Measurements from ENCODE around the gene TMPRSS4. TPM values are rescaled to one million over a fixed set of nuclear protein-coding genes. Genes with fewer than 3 reads are reported as not detected.

TMPRSS4 gene
- polyA plus RNA-seq, 3 donors from 2014 or later = not detected

GRCh38 chr11:118170231-118170630 lies 93.4 kb downstream of the TMPRSS4 start:
- no peak for DNase-seq
- Mint-ChIP-seq H3K4me1 (no peaks in the 10 kb centered on the region), H3K9me3 (no peaks in the 10 kb centered on the region), H3K27me3 (ENCODE audit: low read depth in 3 of 3) (peaks cover 1 to 12% (median 2%) of the 10 kb centered on the region in 3 donors), H3K4me3 (no peak overlapping the region), H3K27ac (no peak overlapping the region), H3K36me3 (no peaks in the 10 kb centered on the region)

- Mint-ChIP-seq H3K27me3 (ENCODE audit: low read depth in 3 of 3) (peaks cover 1 to 12% (median 2%) of the 10 kb centered on the region in 3 donors), H3K27ac (no peak overlapping the region), H3K4me3 (no peak overlapping the region), H3K36me3 (no peaks in the 10 kb centered on the region), H3K4me1 (no peaks in the 10 kb centered on the region), H3K9me3 (no peaks in the 10 kb centered on the region)
- DNase-seq = no peak
Measured at GRCh38 chr11:118170882-118171268, 94.0 kb downstream of the TMPRSS4 start.

Other genes starting within 250 kb of the TMPRSS4 start
- gene FXYD6, start 200.4 kb upstream of the TMPRSS4 start, polyA plus RNA-seq = not detected
- under 1 TPM in 2 of 3 donors, not detected in 1; 0.20 to 0.31 TPM for gene TMPRSS13, start 147.7 kb upstream of the TMPRSS4 start, polyA plus RNA-seq
- 100 to 1,000 TPM; 215 to 460 (median 264) TPM for gene IL10RA, start 90.7 kb upstream of the TMPRSS4 start, polyA plus RNA-seq
- gene SMIM35, start 9.9 kb downstream of the TMPRSS4 start, polyA plus RNA-seq = 1 to 10 TPM in 1 of 3 donors, under 1 TPM in 1, not detected in 1; 0.49 to 1.1 TPM
- gene SCN4B, start 75.7 kb downstream of the TMPRSS4 start, polyA plus RNA-seq = not detected
- not detected for gene SCN2B, start 99.6 kb downstream of the TMPRSS4 start, polyA plus RNA-seq
- 10 to 100 TPM; 16.8 to 37.7 (median 26.3) TPM for gene JAML, start 147.9 kb downstream of the TMPRSS4 start, polyA plus RNA-seq
- gene MPZL3, start 175.3 kb downstream of the TMPRSS4 start, polyA plus RNA-seq = 1 to 10 TPM; 4.2 to 5.2 (median 4.8) TPM
- 1 to 10 TPM in 1 of 3 donors, under 1 TPM in 2; 0.17 to 1.5 (median 0.49) TPM for gene MPZL2, start 187.2 kb downstream of the TMPRSS4 start, polyA plus RNA-seq
- gene CD3E, start 227.7 kb downstream of the TMPRSS4 start, polyA plus RNA-seq = 100 to 1,000 TPM in 2 of 3 donors, 10 to 100 TPM in 1; 50.4 to 456 (median 296) TPM